C4-2B (cell line): Measurements from ENCODE around the gene PTPRD.
A peak's percentile ranks its signal among the peaks of the same experiment; 100 is the strongest.

Experiments
- ZFX ChIP-seq: fragments of 450-650 bp; IDR thresholded peaks from 2 replicates; pipeline ENCODE4 v1.6.1; 2017
- TF ChIP-seq, protein P1 (sequence below): fragments of 450-650 bp; conservative IDR thresholded peaks from 2 replicates; pipeline ENCODE4 v1.5.1; 2017; ENCODE audit warnings: mild to moderate bottlenecking

DNA sequence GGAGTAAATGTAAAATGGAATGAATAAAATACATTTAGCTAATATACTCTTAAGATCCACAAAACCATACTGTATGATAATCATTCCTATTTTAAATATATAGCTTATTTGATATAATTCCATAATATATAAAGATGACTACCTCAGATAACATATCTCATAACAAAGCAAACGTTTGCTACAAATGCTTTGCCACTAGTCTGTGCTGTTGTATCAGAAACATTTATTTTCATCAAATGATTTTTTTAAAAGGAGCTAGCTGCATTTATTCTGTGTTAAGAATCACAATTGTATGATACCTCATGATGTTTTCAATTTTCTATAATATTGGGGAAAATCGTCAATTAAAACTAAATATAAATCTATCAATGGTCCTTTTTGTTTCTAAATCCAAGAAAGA, 567.2 kb downstream of the PTPRD start:
- TF ChIP-seq, protein P1, sequence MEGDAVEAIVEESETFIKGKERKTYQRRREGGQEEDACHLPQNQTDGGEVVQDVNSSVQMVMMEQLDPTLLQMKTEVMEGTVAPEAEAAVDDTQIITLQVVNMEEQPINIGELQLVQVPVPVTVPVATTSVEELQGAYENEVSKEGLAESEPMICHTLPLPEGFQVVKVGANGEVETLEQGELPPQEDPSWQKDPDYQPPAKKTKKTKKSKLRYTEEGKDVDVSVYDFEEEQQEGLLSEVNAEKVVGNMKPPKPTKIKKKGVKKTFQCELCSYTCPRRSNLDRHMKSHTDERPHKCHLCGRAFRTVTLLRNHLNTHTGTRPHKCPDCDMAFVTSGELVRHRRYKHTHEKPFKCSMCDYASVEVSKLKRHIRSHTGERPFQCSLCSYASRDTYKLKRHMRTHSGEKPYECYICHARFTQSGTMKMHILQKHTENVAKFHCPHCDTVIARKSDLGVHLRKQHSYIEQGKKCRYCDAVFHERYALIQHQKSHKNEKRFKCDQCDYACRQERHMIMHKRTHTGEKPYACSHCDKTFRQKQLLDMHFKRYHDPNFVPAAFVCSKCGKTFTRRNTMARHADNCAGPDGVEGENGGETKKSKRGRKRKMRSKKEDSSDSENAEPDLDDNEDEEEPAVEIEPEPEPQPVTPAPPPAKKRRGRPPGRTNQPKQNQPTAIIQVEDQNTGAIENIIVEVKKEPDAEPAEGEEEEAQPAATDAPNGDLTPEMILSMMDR: peak; percentile 53
- no peak for TF ChIP-seq ZFX
